ENCODE results near the gene PUS7L.
"Not testable (repeated sequence)": the region's sequence is repeated elsewhere in the genome, so short reads cannot be mapped to it uniquely, and the experiment has no call there.

PUS7L gene, protein sequence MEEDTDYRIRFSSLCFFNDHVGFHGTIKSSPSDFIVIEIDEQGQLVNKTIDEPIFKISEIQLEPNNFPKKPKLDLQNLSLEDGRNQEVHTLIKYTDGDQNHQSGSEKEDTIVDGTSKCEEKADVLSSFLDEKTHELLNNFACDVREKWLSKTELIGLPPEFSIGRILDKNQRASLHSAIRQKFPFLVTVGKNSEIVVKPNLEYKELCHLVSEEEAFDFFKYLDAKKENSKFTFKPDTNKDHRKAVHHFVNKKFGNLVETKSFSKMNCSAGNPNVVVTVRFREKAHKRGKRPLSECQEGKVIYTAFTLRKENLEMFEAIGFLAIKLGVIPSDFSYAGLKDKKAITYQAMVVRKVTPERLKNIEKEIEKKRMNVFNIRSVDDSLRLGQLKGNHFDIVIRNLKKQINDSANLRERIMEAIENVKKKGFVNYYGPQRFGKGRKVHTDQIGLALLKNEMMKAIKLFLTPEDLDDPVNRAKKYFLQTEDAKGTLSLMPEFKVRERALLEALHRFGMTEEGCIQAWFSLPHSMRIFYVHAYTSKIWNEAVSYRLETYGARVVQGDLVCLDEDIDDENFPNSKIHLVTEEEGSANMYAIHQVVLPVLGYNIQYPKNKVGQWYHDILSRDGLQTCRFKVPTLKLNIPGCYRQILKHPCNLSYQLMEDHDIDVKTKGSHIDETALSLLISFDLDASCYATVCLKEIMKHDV

DNA sequence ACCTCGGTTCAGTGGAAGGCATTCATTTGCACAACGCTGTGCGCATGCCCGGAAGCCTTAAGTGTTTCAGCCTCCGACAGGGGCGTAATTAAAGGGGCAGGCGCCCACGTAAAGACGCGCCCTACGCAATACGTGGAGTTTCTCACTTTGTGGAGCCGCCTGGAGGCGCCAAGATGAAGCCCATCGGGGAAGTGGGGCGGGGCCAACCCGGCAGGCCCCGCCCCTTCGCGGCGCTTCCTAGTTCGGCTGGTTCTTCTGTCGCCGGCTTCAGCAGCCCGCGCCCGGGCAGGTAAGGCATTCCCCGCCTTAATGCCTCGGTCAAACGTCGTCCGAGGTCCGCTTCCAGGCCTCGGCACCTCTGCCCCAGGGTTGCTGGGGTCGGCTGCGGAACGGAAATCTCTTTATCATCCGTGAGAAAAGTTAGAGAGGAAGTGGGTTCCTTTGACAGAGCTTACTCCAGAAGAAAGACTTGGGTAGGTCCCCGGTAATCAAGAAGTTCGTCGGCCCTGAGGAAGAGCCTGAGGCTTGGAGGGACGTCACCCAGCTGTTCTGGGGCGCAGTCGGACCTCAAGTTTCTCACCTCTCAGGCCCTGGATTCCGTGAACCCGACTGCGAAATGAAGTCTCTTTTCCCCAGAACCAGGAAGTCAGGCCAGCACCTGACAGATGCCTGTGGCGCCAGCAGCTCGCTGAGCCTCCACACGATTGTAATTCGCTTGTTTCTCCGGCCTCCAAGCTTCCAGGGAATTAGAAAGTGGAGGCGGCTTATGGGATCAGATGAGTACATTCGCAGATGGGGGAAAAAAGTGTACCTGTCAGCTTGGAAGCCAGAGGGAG, at the start of gene PUS7L, which contains the start of gene IRAK4:
TSS of gene PUS7L (minus strand) at position 63 of the 836 bp plus-strand sequence. CDS start 3,545 bp downstream, outside the sequence.
TSS of gene IRAK4 (plus strand) at position 224 of the 836 bp plus-strand sequence. CDS start 9,161 bp downstream, outside the sequence.
- peak; percentile 98 for DNase-seq (ENCODE audit: low spot score)

DNA sequence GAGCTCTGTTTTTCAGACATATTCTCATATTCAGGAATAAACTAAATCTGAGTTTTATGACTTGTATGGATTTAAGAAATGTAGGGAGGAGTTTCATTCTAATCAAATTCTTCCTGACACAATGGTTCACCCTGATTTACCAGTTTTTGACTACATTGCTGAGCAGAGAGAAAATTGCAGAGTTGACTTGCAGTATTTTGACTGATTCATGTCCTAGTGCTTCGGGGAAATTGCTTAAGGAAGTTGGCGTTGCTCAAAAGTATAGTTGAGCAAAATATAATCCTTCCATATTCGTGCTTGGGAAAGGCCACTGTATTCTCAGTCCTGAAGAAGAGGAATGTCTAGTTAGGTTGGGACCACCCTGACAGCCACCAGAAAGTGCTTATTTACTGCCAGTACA, 48.8 kb upstream of the PUS7L start:
- DNase-seq (ENCODE audit: low spot score): no peak

DNA sequence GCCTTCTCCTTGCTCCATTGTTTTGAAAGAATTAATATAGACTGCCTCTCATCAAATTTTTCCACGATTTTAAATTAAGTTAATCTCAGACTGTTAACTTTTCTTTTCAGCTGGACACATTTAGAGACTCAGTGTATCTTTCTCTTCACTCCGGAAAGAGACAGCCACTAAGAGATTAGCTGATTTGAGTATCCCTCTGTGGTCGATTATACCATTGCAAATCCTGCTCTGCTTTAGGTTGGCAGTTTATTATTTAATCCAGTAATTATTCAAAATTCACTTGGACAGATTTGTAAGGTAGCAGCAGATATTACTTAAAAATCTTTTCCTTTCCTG, 48.1 kb upstream of the PUS7L start:
- no peak for DNase-seq (ENCODE audit: low spot score)

DNA sequence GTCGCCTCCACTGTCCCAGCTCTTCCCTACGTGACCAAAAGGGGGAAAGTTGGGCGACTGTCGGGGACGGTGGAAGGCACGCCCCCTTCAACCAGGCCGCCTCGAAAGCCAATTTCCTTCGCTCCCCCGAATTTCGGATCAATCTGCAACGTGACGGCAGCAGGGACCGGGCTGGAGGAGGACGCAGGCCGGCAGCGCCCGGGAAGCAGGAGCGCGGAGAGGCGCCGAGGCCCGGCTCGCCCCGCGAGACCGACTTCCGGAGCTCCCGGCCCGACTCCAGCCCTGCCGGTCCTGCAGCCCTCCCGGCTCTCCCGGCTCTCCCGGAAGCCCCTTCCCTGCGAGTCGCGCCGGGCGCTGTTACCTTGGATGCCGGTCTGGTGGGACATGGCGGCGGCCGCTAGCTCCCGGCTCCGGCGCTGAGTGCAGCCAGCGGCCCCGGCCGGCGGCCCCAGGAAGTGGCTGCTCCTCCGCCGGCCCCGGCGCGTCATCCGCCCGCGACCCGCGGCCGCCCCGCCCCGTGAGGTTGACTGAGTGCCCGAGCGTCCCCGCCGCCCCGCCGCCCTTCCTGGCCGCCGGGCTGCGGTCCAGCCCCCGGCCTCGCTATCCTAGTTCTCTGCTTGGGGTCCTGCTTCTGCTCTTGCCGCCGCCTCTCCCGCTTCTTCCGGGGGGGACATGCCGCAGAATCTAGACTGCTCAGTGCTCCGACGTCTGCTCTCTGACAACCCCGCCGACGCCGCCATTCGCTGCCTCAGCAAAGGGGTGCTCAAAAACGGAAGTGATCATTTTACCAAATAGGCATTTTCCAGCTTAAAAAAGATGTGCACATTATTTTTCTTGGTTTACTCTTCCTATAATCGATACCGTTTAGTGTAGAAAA, 47.5 kb upstream of the PUS7L start, which contains the start of gene TWF1:
TSS of gene TWF1 (minus strand) at position 458 of the 877 bp plus-strand sequence. CDS start at position 386, 72 bp downstream.
- peak; percentile 84 for DNase-seq (ENCODE audit: low spot score)

DNA sequence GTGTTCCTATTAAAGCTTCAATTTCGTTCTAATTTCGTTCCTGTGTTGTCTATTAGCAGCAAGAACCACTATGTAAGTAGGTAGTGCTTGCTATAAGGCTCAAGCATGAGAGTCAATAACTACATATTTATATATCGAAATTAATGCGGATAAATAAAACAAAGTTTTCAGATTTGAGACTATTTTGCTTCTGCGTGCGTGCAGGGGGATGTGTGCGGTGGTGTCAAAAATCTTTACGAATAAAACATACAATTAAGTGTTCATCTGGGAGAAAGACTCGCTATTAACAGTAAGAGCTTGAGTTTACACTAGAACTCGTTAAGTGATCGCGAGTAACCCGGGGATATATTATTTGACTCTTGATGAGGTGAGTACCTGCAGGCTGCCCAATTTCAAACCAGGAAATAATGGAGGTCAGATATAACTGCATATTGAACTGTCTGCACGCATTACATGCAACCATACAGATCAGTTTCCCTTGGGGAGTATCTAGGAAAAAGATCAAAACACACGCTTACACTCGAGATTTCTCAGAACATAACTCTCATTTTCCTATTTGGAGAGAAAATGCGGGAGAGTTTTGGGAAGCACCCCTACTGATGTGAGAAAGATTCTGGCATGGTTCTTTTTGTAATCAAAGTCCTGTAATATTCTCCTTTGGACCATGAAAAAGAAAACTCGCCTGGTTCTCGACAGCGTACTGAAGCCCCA, 46.7 kb upstream of the PUS7L start:
- DNase-seq (ENCODE audit: low spot score): peak; percentile 17

DNA sequence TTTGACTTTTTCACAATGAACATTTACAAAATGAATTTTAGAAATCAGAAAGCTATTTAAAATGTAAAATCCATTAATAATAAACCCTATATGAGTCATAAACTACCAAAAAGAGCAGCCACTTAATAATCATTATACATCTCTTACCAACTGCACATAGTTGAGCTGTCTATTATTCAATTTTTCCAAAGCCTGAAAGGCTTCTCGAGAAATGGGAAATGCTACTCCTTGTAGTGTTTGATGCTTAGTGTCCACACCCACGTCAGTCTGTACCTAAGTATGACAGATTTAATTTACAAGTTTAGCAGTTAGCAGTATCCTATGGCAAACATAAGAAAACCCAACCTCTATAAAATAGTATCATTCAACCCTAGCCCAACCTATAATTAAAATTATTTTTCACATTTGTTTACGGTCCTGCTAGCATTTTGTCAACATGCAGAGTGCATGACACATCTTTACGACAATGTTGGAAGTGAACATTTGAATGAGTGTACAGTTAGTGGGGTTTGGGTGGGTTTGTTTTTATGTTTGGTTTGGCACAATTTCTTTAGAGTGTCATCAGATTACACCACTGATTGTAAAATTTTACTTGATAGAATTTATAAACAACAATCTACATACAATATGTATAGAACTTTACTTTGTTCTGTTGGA, 39.1 kb upstream of the PUS7L start:
- DNase-seq (ENCODE audit: low spot score): no peak

DNA sequence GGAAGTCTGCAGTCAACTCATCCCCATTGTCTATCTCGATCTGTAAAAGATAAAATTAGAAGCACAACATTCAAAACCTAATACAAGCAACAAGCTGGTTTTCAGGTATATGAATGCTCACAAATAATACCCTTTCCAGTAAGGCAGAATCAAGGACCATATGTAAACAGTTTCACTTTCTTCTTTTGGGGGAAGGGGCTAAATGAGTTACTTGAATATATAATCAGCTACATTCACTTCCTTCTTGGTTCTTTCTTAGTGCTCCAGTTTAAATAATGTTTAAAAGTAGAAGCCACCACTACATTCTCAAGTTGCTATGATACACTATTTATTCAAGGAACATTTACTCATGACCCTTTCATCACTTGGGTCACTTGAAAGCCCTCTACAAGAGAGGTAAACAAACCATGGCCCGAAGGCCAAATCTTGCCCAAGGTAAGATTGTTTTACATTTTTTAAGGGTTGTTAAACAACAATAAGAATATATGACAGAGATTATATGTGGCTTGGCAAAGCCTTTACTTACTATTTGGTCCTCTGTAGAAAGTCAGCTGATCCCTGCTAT, 37.2 kb upstream of the PUS7L start:
- DNase-seq (ENCODE audit: low spot score): peak; percentile 29

DNA sequence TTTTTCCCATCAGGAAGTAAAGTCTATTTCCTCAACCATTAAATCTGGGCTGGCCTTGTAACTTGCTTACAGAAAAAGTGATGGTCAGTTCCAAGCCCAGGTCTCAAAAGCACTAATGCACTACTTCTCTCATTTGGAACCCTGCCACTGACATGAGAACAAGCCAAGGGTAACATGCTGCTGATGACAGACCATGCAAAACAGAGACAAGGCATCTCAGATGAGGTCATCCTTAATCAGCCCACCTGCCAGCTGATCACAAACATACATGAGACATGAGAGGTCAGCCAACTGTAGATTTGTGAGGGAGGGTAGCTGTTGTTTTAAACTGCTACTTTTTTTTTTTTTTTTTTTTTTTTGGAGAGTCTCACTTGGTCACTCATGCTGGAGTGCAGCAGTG, 31.4 kb upstream of the PUS7L start:
- peak; percentile 74 for DNase-seq (ENCODE audit: low spot score)

DNA sequence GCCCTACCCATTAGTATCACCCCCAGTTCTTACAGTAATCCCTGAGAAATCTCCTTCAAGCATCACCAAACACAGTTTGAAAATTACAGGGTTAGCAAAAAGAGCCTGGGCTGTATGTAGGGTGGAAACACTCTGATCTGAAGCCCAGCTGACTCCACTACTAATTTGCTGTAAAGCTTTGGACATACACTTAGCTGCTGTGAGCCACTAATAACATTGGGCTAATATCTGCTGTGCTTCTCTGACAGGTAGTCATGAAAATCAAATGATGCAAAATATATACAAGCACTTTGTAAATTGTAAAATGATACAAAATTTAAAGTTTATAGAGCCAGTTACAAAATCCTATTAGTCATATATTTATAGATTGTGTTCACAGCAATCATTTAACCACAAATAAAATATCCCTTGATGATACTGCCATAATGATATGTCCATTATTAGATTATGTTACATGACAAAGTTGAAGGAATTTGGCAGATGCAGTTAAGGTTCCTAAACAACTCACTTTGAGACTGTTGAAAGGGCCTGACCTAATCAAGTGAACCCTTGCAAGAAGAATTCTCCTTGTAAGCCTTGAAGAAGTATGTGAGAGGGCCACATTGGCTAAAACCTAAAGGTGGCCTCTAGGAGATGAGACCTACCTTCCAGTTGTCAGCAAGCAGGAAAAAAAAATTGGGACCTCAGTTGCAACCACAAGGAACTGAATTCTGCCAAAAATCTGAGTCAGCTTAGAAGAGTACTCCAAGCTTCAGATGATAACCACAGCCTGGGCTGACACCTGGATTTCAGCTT, 28.5 kb upstream of the PUS7L start:
- DNase-seq (ENCODE audit: low spot score): no peak

DNA sequence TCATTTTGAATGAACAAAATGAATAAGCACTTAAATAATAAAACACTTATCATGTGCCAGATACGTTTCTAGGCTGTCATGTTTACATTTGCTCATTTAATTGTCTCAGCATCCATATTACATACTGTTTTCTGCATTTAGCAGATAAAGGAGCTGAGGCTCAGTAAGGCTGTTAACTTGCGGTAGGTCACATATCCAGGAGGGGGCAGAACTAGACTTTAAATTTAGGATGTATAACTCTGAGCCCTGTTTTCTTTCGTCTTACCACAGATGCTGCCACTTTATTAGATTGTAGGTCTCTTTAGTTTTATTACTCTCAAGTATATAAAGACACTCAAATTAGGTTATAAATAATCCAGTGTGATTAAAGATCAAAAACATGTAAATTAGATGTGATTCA, 17.9 kb upstream of the PUS7L start:
- peak; percentile 15 for DNase-seq (ENCODE audit: low spot score)

DNA sequence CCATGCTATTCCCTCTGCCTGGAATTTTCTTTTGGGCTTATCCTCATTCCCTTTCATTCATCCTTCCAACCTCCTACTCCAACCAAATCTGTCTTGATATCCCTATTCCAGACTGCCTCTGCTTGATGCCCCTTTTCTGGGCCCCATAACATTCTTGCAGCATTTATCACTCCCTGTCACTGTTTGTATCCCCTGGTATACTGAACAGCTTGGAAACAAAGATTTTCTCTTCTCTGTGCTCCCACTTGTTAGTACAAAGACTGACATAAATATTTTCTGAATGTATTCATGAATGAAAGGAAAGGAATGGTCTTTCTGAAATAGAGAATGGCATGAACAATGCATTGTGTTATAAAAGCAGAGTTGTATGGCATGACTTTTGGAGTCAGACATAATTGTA, 7.7 kb upstream of the PUS7L start:
- no peak for DNase-seq (ENCODE audit: low spot score)

DNA sequence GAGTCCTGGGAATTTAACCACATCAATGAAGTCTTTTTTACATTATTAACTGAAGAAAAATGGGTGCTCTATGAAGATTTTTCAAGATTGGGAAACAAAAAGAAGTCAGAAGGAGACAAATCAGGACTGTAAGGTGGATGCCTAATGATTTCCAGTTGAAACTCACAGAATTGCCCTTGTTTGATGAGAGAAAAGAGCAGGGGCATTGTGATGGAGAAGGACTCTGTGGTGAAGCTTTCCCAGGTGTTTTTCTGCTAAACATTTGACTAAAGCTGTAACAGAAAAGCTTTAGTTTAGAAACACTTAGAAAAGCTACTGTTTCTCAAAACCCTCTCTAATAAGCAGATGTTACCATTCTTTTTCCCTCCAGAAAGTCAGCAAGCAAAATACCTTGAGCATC, 5.9 kb upstream of the PUS7L start:
- DNase-seq (ENCODE audit: low spot score): no peak

DNA sequence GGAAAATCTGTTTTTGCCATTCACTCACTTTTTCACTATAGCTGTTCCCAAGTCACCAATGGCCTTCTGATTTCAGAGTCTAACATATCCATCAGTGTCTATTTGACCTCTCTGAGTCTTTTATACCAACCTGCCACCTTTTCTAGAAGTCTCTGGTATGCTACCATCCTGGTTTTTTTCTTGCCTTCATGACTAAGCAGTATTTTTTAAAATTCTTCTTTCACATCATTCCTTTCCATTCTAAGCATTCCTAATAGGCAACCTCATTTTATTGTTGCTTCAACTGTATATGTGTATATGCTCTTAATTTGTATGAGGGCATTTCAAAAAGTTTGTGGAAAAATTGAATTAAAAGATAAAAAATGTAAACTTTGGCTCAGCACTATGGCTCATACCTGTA, 5.2 kb upstream of the PUS7L start:
- no peak for DNase-seq (ENCODE audit: low spot score)

DNA sequence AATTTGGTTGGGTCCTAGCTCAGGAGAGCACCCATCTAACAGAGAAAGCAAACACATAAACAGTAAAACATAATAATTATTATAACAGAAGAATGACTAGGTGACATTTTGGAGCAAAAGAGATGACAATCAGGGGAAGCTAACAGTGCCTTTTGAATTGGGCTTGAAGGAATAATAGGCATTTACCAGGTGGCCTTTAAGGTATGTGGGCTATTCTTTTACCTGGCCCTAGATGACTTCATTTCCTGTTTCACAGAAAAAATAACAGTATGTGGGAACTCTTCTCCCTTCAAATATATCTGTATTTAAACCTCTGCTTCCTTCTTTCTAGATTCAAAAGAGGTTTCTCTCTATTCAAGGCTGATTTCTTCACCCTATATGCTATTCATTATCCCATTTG, 4.0 kb upstream of the PUS7L start:
- DNase-seq (ENCODE audit: low spot score): peak; percentile 32

DNA sequence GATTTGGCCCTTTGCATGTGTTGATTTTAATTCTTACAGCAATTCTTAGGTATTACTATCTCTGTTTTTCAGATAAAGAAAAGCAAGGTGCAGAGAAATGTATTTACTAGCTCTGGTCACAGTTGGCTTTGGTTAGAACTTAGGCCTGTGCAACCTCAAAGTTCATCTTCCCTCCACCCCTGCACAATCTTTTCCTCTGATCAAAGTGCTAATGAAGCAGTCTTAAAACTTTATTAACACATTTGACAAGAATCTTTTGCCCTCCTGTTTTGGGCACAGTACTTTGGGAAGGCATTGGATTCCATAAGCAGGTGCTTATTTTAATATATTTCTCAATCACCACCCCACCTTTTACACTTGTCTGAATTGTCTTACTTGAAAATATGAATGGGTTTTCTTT, 2.9 kb upstream of the PUS7L start:
- no peak for DNase-seq (ENCODE audit: low spot score)

DNA sequence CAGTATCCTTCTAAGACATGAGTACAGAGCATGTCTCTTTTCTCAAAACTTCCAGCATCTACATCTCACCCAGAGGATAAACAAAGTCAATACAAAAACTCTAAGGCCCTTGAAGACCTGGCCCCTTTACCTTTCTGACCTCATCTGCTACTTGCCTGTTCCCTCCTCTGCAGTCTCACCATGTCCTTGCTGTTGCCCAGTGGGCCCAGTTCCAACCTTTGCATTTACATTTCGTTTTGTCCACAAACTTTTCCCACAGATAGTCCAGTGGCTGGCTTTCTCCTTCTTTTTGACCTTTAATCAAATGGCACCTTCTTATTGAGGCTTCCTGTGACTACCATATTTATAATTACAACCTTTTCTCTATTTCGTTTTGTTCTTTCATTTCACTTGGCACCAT, 1.8 kb upstream of the PUS7L start:
- no peak for DNase-seq (ENCODE audit: low spot score)

DNA sequence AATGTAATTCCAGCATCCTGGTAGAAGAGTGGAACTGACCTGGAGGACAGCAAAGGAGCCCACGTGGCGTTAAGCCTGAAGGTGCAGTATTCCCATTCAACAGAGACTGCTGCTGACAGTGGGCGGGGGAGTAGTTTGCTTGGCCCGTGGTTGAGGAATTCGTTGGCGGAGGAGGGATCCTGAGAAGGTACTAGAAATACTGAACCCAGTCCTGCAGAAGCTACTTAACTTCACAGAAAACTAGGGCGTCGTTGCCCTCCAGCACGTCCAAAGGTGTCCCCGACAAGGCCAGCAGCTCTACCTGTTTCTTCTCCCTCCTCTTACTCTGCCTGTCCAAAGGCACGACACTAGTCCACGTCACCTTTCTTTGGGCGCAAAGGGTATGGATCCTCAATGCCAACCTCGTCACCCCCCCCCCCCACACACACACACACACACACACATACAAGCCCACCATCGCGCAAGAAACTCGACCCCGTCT, 303 bp downstream of the PUS7L start:
- DNase-seq (ENCODE audit: low spot score): peak; percentile 47

DNA sequence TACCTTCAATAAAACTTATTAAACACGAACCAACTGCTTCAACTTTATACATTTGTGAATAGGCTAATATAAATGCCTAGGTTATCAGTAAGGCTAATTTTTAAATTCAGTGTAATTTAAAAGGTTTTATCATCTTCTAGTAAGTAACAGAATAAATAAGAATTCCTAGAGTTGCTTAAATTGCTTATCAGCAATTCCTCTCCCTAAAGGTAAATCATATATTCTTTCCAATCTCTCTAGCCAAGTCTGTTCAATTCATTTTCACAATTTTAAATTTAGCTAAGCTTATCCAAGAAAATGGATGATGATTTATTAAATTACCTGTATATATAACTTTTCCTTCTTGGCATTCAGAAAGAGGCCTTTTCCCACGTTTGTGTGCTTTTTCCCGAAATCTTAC, 4.6 kb downstream of the PUS7L start:
- no peak for DNase-seq (ENCODE audit: low spot score)

DNA sequence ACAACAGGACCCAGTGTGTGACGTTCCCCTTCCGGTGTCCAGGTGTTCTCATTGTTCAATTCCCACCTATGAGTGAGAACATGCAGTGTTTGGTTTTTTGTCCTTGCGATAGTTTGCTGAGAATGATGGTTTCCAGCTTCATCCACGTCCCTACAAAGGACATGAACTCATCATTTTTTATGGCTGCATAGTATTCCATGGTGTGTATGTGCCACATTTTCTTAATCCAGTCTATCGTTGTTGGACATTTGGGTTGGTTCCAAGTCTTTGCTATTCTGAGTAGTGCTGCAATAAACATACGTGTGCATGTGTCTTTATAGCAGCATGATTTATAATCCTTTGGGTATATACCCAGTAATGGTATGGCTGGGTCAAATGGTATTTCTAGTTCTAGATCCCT, 7.2 kb downstream of the PUS7L start:
- DNase-seq (ENCODE audit: low spot score): not testable (repeated sequence)
